ENCODE data around the gene IGSF21. TPM values are rescaled to one million over a fixed set of nuclear protein-coding genes. Genes with fewer than 3 reads are reported as not detected.
A peak's percentile ranks its signal among the peaks of the same experiment; 100 is the strongest.

IGSF21 gene
- polyA plus RNA-seq, 1 donor, result 0.54 TPM

DNA sequence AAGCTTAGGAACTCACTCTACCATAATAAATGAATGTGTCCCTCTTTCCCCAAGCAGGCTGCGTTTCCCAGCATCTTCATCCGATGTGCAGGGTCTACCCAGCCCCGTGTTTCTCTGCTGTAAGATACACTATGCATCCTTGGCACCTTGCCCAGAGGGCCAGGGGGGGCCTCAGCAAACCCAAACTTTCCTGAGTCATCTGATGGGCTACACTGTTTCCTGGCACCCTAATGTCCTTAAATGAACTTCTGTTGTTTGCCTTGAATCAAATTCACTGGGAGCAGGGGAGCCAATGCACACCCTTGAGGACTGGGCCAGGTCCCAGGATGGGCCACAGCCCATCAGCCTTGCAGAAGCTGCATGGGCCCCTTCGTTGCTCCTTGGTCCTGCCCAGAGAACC is 145.5 kb downstream of the IGSF21 start:
- Histone ChIP-seq H3K9me3 (ENCODE audit: control insufficient read depth, low read depth, low read length) (no peaks in the 10 kb centered on the region), H3K27ac (ENCODE audit: low read length) (no peak overlapping the region), H3K27me3 (ENCODE audit: control insufficient read depth, insufficient read depth, low read length) (no peaks in the 10 kb centered on the region), H3K4me3 (ENCODE audit: low read length) (no peak overlapping the region), H3K4me1 (ENCODE audit: control insufficient read depth, insufficient read depth, low read length) (no peaks in the 10 kb centered on the region), H3K36me3 (ENCODE audit: control insufficient read depth, insufficient read depth, low read length) (no peaks in the 10 kb centered on the region)
- no CpG with 5 or more reads among the region's 4 CpGs for WGBS (ENCODE audit: insufficient coverage, low lambda C conversion rate)
- DNase-seq, result no peak

DNA sequence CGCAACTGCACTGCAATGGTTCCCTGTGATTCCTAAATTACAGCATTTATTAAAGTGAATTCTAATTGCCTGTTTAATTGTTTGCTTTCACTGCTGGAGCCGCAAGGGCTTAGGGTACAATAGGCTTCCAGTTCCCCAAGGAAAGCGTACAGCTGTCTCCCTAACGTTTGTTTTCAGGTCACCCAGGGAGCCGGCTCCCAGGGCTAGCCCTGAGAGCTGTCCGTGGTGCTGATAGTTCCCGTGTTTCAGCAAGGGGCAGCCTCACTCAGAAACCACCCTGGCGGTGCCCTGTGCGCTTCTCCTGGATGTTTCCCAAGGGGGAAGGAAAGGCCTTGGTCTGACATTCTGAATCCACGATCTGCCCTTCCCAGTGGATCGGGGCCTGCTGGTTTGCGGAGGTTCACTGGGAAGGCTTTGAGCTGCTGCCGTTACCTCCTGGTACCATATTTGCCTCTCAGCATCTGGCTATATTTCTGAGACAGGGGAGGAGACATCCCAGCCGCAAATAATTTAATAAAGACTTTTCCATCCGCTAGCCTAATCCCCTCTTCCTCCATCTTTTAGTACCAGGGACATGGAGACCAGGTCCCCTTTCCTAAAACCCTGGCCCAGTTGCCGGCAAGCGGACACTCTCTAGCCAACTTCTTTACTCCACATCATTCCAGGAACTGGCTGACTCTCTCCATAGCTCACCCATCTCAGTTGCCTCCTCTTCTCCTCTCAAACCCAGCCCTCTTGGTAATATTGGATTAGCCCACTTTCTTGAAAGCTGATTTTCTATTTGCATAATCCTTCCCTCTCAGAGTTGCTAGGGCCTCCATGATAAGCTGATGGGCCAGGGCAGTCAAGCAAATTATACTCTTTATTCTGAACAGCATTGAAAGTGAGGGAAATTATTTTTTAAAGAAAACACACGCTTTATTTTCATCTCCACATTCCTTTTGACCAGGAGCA is 149.0 kb downstream of the IGSF21 start:
- Histone ChIP-seq H3K36me3 (ENCODE audit: control insufficient read depth, insufficient read depth, low read length) (no peaks in the 10 kb centered on the region), H3K9me3 (ENCODE audit: control insufficient read depth, low read depth, low read length) (no peaks in the 10 kb centered on the region), H3K27me3 (ENCODE audit: control insufficient read depth, insufficient read depth, low read length) (no peaks in the 10 kb centered on the region), H3K4me3 (ENCODE audit: low read length) (no peak overlapping the region), H3K4me1 (ENCODE audit: control insufficient read depth, insufficient read depth, low read length) (no peaks in the 10 kb centered on the region), H3K27ac (ENCODE audit: low read length) (no peak overlapping the region)
- DNase-seq, result peak; percentile 27
- 80% methylated on average over 4 of the region's 18 CpGs for WGBS (ENCODE audit: insufficient coverage, low lambda C conversion rate)

DNA sequence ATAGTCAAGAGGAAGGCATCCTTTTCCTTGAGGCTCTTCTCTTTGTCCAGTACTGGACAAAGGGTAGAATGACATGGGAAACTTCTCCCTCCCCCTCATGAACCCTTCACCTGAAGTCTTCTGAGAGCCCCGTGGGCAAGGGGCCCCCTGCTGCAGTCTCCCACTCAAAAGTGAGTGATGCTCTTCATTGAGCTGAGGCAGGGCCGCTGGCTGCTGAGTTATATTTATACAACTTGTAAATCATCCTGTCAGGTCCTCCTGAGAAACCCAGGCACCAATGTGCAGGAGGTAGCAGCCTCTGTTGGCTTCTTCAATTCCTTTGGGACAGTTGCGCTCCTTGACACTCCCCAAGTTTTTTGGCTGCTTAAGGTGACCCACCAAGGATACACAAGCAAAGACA is 150.2 kb downstream of the IGSF21 start:
- H3K27me3 ChIP-seq (ENCODE audit: control insufficient read depth, insufficient read depth, low read length), result no peaks in the 10 kb centered on the region
- H3K9me3 ChIP-seq (ENCODE audit: control insufficient read depth, low read depth, low read length), result no peaks in the 10 kb centered on the region
- DNase-seq, result no peak
- H3K4me3 ChIP-seq (ENCODE audit: low read length), result no peak overlapping the region
- no CpG with 5 or more reads among the region's 3 CpGs for WGBS (ENCODE audit: insufficient coverage, low lambda C conversion rate)
- no peak overlapping the region for H3K27ac ChIP-seq (ENCODE audit: low read length)
- no peaks in the 10 kb centered on the region for H3K36me3 ChIP-seq (ENCODE audit: control insufficient read depth, insufficient read depth, low read length)
- no peaks in the 10 kb centered on the region for H3K4me1 ChIP-seq (ENCODE audit: control insufficient read depth, insufficient read depth, low read length)

DNA sequence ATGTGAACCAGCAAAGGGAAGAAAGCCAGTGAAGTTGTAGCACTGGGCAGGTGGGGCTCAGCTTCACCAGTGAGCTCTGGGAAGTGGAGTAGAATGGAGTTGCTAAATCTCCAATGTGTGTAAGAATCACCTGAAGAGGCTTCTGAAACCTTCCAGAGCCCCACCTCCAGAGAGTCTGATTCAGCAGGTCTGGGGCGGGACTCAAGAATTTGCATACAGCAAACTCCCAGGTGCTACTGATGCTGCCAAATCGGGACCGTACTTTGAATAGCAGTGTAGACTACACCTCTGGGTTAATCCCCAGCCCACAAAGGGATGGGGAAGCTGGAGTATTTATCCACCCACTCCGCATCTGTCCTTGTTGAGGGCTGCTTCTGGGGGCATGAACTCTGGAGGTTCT is 154.3 kb downstream of the IGSF21 start:
- no CpG with 5 or more reads among the region's 4 CpGs for WGBS (ENCODE audit: insufficient coverage, low lambda C conversion rate)
- Histone ChIP-seq H3K4me1 (ENCODE audit: control insufficient read depth, insufficient read depth, low read length) (no peaks in the 10 kb centered on the region), H3K4me3 (ENCODE audit: low read length) (no peak overlapping the region), H3K9me3 (ENCODE audit: control insufficient read depth, low read depth, low read length) (no peaks in the 10 kb centered on the region), H3K27ac (ENCODE audit: low read length) (no peak overlapping the region), H3K27me3 (ENCODE audit: control insufficient read depth, insufficient read depth, low read length) (peaks cover 4% of the 10 kb centered on the region), H3K36me3 (ENCODE audit: control insufficient read depth, insufficient read depth, low read length) (no peaks in the 10 kb centered on the region)
- no peak for DNase-seq

DNA sequence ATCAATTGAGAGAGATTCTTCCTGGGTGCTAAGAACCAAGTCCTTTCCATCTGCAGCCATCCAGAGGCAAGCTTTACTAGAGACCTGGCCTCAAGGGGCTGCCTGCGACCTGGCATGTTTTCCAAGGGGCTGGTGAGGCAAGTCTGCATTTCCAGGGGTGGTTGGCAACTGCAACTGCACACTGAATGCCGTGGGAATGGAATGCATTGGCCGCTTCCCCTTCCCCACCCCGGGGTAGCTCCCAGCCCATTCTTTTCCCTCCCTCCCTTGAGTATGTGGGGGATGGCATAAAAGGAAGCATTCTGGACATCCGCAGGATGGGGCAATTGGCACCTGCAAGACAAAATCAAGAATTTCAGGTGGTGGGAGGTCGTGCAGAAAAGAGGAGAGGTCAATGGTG is 155.1 kb downstream of the IGSF21 start:
- no peak for DNase-seq
- no peak overlapping the region for H3K27ac ChIP-seq (ENCODE audit: low read length)
- WGBS (ENCODE audit: insufficient coverage, low lambda C conversion rate), result no CpG with 5 or more reads among the region's 6 CpGs
- no peak overlapping the region for H3K4me3 ChIP-seq (ENCODE audit: low read length)
- peaks cover 4% of the 10 kb centered on the region for H3K27me3 ChIP-seq (ENCODE audit: control insufficient read depth, insufficient read depth, low read length)
- H3K36me3 ChIP-seq (ENCODE audit: control insufficient read depth, insufficient read depth, low read length), result no peaks in the 10 kb centered on the region
- H3K9me3 ChIP-seq (ENCODE audit: control insufficient read depth, low read depth, low read length), result no peaks in the 10 kb centered on the region
- H3K4me1 ChIP-seq (ENCODE audit: control insufficient read depth, insufficient read depth, low read length), result no peaks in the 10 kb centered on the region

DNA sequence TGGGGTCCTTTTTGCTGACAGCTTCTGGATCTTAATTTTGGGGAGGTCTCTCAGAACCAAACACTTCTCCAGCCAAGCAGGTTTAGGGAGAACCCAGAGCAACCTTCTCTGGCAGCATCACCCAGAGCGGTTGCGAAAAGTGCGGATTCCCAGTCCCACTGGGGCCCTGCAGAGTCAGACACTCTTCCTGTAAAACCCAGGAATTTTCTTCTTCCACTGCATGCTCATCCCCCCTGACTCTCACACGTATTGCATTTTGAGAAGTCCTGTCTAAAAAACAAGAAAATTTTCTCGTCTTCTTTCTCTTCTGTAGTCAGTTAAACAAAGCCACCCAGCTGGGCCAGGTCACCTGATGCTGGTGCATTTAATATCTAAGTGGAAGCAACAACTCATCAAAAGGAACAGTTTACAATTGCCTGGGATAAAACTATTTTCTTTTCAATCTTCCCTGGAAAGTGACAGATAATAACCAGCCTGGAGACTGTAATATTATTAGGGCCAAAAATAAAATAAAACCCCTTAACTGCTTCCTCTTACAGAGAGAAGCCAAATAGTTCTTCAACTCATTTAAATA is 156.0 kb downstream of the IGSF21 start:
- Histone ChIP-seq H3K9me3 (ENCODE audit: control insufficient read depth, low read depth, low read length) (no peaks in the 10 kb centered on the region), H3K4me1 (ENCODE audit: control insufficient read depth, insufficient read depth, low read length) (no peaks in the 10 kb centered on the region), H3K27ac (ENCODE audit: low read length) (no peak overlapping the region), H3K27me3 (ENCODE audit: control insufficient read depth, insufficient read depth, low read length) (peaks cover 4% of the 10 kb centered on the region), H3K36me3 (ENCODE audit: control insufficient read depth, insufficient read depth, low read length) (no peaks in the 10 kb centered on the region), H3K4me3 (ENCODE audit: low read length) (no peak overlapping the region)
- DNase-seq, result no peak
- 42% methylated on average over 2 of the region's 5 CpGs for WGBS (ENCODE audit: insufficient coverage, low lambda C conversion rate)

DNA sequence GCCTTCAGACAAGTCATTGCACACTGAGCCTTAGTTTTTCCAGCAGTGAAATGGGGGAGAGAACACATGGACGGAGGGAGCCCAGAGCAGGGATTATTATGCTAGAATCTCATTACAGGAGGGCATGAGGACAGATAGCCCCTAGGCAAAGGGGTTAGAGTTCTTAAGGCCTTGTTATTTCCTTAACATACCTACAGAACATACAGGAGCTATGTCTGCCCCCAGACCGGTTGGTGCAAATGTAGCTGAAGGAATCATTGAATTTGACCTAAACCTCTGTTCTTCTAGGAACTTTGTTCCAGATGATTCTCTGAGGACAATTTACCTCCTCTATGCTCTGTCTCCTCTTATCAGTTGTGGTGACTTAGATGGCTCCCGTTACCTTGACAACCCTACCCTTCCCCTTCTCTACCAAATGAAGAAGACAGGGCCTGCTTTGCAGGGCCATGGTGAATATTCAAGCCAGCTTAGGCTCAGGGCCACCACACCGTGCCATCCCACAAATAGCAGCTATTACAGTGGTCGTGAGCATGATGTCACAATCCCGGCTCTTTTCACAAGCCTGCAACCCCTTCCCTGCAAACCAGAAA is 156.9 kb downstream of the IGSF21 start:
- H3K4me1 ChIP-seq (ENCODE audit: control insufficient read depth, insufficient read depth, low read length), result no peaks in the 10 kb centered on the region
- peaks cover 4% of the 10 kb centered on the region for H3K27me3 ChIP-seq (ENCODE audit: control insufficient read depth, insufficient read depth, low read length)
- WGBS (ENCODE audit: insufficient coverage, low lambda C conversion rate), result 67% methylated on average over 1 of the region's 6 CpGs
- DNase-seq, result no peak
- no peaks in the 10 kb centered on the region for H3K36me3 ChIP-seq (ENCODE audit: control insufficient read depth, insufficient read depth, low read length)
- H3K9me3 ChIP-seq (ENCODE audit: control insufficient read depth, low read depth, low read length), result no peaks in the 10 kb centered on the region
- no peak overlapping the region for H3K27ac ChIP-seq (ENCODE audit: low read length)
- no peak overlapping the region for H3K4me3 ChIP-seq (ENCODE audit: low read length)

DNA sequence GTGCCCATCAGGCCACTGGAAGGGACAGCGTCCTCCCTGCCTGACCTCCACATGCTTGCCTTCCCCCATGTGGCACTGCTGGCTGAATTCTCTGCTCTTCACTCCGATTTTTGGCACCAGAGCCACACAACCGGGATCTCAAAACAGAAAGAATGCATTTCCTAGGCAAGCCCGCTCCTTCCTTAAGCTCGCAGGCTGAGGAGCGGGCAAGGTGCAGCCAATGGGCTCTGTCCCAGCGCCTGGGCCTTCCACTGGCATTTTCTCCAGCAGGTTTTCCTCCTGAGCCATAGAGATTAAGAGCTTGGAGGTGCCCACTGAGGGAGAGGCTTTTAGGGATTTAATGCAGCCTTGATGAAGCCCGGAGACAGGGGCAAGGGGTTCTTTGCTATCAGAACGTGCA is 158.0 kb downstream of the IGSF21 start:
- H3K4me1 ChIP-seq (ENCODE audit: control insufficient read depth, insufficient read depth, low read length), result no peaks in the 10 kb centered on the region
- H3K9me3 ChIP-seq (ENCODE audit: control insufficient read depth, low read depth, low read length), result no peaks in the 10 kb centered on the region
- WGBS (ENCODE audit: insufficient coverage, low lambda C conversion rate), result no CpG with 5 or more reads among the region's 9 CpGs
- no peak for DNase-seq
- no peaks in the 10 kb centered on the region for H3K36me3 ChIP-seq (ENCODE audit: control insufficient read depth, insufficient read depth, low read length)
- H3K4me3 ChIP-seq (ENCODE audit: low read length), result no peak overlapping the region
- H3K27ac ChIP-seq (ENCODE audit: low read length), result no peak overlapping the region
- peaks cover 4% of the 10 kb centered on the region for H3K27me3 ChIP-seq (ENCODE audit: control insufficient read depth, insufficient read depth, low read length)

DNA sequence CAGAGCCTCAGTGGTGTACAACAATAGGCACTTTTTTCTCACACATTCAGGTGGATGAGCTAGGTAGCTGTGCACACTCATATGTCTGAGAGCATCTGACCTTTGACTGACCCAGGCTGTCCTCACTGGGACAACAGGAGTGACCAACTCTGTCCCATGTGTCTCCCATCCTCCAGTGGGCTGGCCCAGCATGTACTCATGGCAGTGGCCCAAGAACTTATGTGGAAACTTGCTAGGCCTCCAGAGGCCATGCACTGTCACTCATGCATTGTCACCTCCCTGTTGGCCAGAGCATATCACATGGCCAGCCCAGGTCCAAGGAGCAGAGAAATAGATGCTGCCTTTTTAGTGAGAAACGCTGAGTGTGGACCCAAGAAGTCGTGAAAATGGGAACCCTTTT is 158.8 kb downstream of the IGSF21 start:
- H3K9me3 ChIP-seq (ENCODE audit: control insufficient read depth, low read depth, low read length), result no peaks in the 10 kb centered on the region
- H3K36me3 ChIP-seq (ENCODE audit: control insufficient read depth, insufficient read depth, low read length), result no peaks in the 10 kb centered on the region
- H3K4me1 ChIP-seq (ENCODE audit: control insufficient read depth, insufficient read depth, low read length), result no peaks in the 10 kb centered on the region
- H3K27ac ChIP-seq (ENCODE audit: low read length), result no peak overlapping the region
- WGBS (ENCODE audit: insufficient coverage, low lambda C conversion rate), result 83% methylated on average over 1 of the region's 2 CpGs
- peaks cover 4% of the 10 kb centered on the region for H3K27me3 ChIP-seq (ENCODE audit: control insufficient read depth, insufficient read depth, low read length)
- no peak overlapping the region for H3K4me3 ChIP-seq (ENCODE audit: low read length)
- DNase-seq, result no peak

DNA sequence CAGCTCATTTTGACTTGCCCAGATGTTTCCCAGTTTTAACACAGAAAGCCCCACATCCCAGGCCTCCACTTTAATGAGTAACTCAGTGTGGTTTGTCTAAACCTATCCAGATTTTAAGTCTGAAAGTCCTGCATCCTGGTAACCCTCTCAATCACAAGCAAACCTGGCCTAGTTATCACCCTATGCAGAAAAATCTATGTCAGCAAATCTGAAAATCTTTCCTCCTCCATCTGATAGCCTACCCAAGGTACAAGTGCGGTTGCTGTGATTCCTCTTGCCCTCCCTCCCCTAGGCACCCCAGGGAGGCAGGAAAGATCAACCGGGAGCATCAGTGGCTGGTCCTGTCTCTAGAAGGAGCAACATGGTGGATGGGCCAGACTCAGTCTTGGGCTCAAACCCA is 163.7 kb downstream of the IGSF21 start:
- H3K27me3 ChIP-seq (ENCODE audit: control insufficient read depth, insufficient read depth, low read length), result no peaks in the 10 kb centered on the region
- no peaks in the 10 kb centered on the region for H3K9me3 ChIP-seq (ENCODE audit: control insufficient read depth, low read depth, low read length)
- WGBS (ENCODE audit: insufficient coverage, low lambda C conversion rate), result no CpG with 5 or more reads among the region's 2 CpGs
- no peak overlapping the region for H3K27ac ChIP-seq (ENCODE audit: low read length)
- H3K4me3 ChIP-seq (ENCODE audit: low read length), result no peak overlapping the region
- H3K4me1 ChIP-seq (ENCODE audit: control insufficient read depth, insufficient read depth, low read length), result no peaks in the 10 kb centered on the region
- no peak for DNase-seq
- no peaks in the 10 kb centered on the region for H3K36me3 ChIP-seq (ENCODE audit: control insufficient read depth, insufficient read depth, low read length)

Data from large intestine (tissue), 3 donors.